ENCODE data around the gene NSMCE4A. TPM values are rescaled to one million over a fixed set of nuclear protein-coding genes. Genes with fewer than 3 reads are reported as not detected.

NSMCE4A gene
- total and polyA plus RNA-seq, 2 of the 8 experiments (the other 6 are each of a cell fraction or from before 2014, with no cell fraction given): 48.6 to 66.0 TPM

- TF ChIP-seq CHD7 (IDR thresholded peaks at IDR 0.05; ENCODE audit: insufficient replicate concordance, low read length) (no peak), E2F6 (IDR thresholded peaks at IDR 0.05) (no peak), POLR2AphosphoS5 (IDR thresholded peaks at IDR 0.05; ENCODE audit: low read depth, low read length) (no peak), KDM4A (IDR thresholded peaks at IDR 0.05; ENCODE audit: low read depth, low read length, severe bottlenecking) (no peak), BRCA1 (IDR thresholded peaks at IDR 0.05; ENCODE audit: low read depth, low read length) (no peak), KDM1A (IDR thresholded peaks at IDR 0.05; ENCODE audit: borderline replicate concordance, low read length) (no peak), SUZ12 (IDR thresholded peaks at IDR 0.05; ENCODE audit: low read length) (no peak), EGR1 (IDR thresholded peaks at IDR 0.05; ENCODE audit: borderline replicate concordance, low read depth, low read length) (no peak), POLR2A (IDR thresholded peaks at IDR 0.05; ENCODE audit: control extremely low read depth in 1 of 2, low read depth in 2 of 2, low read length in 2 of 2) (no peak)
These were observed 18.6 kb downstream of the NSMCE4A start (continued) for GRCh38 chr10:121956111-121957061.

Data from H1 (cell line).